MG63 (cell line): ENCODE data around the gene PIBF1. TPM values are rescaled to one million over a fixed set of nuclear protein-coding genes. Genes with fewer than 3 reads are reported as not detected.
A peak's percentile ranks its signal among the peaks of the same experiment; 100 is the strongest.
"Not testable (repeated sequence)": the region's sequence is repeated elsewhere in the genome, so short reads cannot be mapped to it uniquely, and the experiment has no call there.

Source experiments
- DNase-seq: peaks from one replicate; pipeline ENCODE4 v3.0.0-alpha.2; 2020
- H3K27me3 ChIP-seq: fragments of 250-450 bp; sonication (Bioruptor Pico); 2 replicates; pipeline ENCODE4 v1.5.1; 2020; ENCODE audit warnings: mild to moderate bottlenecking, moderate library complexity
- H3K36me3 ChIP-seq: fragments of 250-450 bp; sonication (Bioruptor Pico); 2 replicates; pipeline ENCODE4 v1.5.1; 2020; ENCODE audit warnings: mild to moderate bottlenecking, moderate library complexity
- H3K4me3 ChIP-seq: fragments of 250-450 bp; sonication (Bioruptor Pico); 2 replicates; pipeline ENCODE4 v1.5.1; 2020; ENCODE audit warnings: mild to moderate bottlenecking, moderate library complexity
- H3K9me3 ChIP-seq: fragments of 250-450 bp; sonication (Bioruptor Pico); 2 replicates; pipeline ENCODE4 v1.5.1; 2020; ENCODE audit warnings: mild to moderate bottlenecking, moderate library complexity
- total RNA-seq: library from RNA; depleted of rRNA; stranded (reverse); fragments of >200 nt; shearing (Covaris generic); gene quantifications from 2 replicates; pipeline ENCODE4 v1.2.3, GENCODE V29; 2014; ENCODE audit warnings: low replicate concordance

Gene PIBF1
- total RNA-seq, 1 experiment from 2014 or later, result 8.5 TPM

GRCh38 chr13:72864142-72865011, 82.4 kb downstream of the PIBF1 start:
- H3K27me3 ChIP-seq, result no peaks in the 10 kb centered on the region
- peak; percentile 38 for DNase-seq
- peak overlapping the region; percentile 19 for H3K4me3 ChIP-seq

GRCh38 chr13:72868229-72868628, 86.3 kb downstream of the PIBF1 start:
- H3K36me3 ChIP-seq, result peaks cover 20% of the 10 kb centered on the region
- no peaks in the 10 kb centered on the region for H3K27me3 ChIP-seq
- no peak overlapping the region for H3K4me3 ChIP-seq
- DNase-seq, result no peak
- H3K9me3 ChIP-seq, result peaks cover 10% of the 10 kb centered on the region

More at GRCh38 chr13:72864142-72865011, 82.4 kb downstream of the PIBF1 start:
- Histone ChIP-seq H3K36me3 (peaks cover 17% of the 10 kb centered on the region), H3K9me3 (peaks cover 10% of the 10 kb centered on the region)

- H3K36me3 ChIP-seq, result peaks cover 24% of the 10 kb centered on the region
- DNase-seq, result no peak
- H3K27me3 ChIP-seq, result no peaks in the 10 kb centered on the region
- H3K9me3 ChIP-seq, result no peaks in the 10 kb centered on the region
- no peak overlapping the region for H3K4me3 ChIP-seq
These were observed 93.3 kb downstream of the PIBF1 start for GRCh38 chr13:72875233-72875632.

- no peak overlapping the region for H3K4me3 ChIP-seq
- no peaks in the 10 kb centered on the region for H3K9me3 ChIP-seq
- H3K27me3 ChIP-seq, result no peaks in the 10 kb centered on the region
- no peak for DNase-seq
- H3K36me3 ChIP-seq, result peaks cover 9% of the 10 kb centered on the region
These were observed 102.2 kb downstream of the PIBF1 start for GRCh38 chr13:72884101-72884500.

- Histone ChIP-seq H3K9me3 (no peaks in the 10 kb centered on the region), H3K36me3 (peaks cover 3% of the 10 kb centered on the region; the same call in 1 of the 2 replicates), H3K4me3 (no peak overlapping the region), H3K27me3 (no peaks in the 10 kb centered on the region)
- DNase-seq, result no peak
These were observed 104.5 kb downstream of the PIBF1 start for GRCh38 chr13:72886272-72887067.

- peaks cover 3% of the 10 kb centered on the region; the same call in 1 of the 2 replicates for H3K36me3 ChIP-seq
- no peak for DNase-seq
- H3K4me3 ChIP-seq, result no peak overlapping the region
- H3K27me3 ChIP-seq, result no peaks in the 10 kb centered on the region
- H3K9me3 ChIP-seq, result no peaks in the 10 kb centered on the region
These were observed 107.6 kb downstream of the PIBF1 start for GRCh38 chr13:72889495-72889894.

GRCh38 chr13:72890546-72890945, 108.6 kb downstream of the PIBF1 start:
- peaks cover 3% of the 10 kb centered on the region; the same call in 1 of the 2 replicates for H3K9me3 ChIP-seq
- H3K27me3 ChIP-seq, result no peaks in the 10 kb centered on the region
- no peak for DNase-seq
- H3K4me3 ChIP-seq, result no peak overlapping the region
- H3K36me3 ChIP-seq, result peaks cover 6% of the 10 kb centered on the region

GRCh38 chr13:72891423-72891822, 109.5 kb downstream of the PIBF1 start:
- H3K27me3 ChIP-seq, result no peaks in the 10 kb centered on the region
- H3K36me3 ChIP-seq, result peaks cover 15% of the 10 kb centered on the region
- no peak overlapping the region for H3K4me3 ChIP-seq
- DNase-seq, result no peak
- peaks cover 9% of the 10 kb centered on the region for H3K9me3 ChIP-seq

- DNase-seq, result no peak
- H3K36me3 ChIP-seq, result peaks cover 26% of the 10 kb centered on the region
- H3K4me3 ChIP-seq, result no peak overlapping the region
- H3K9me3 ChIP-seq, result peaks cover 19% of the 10 kb centered on the region
- no peaks in the 10 kb centered on the region for H3K27me3 ChIP-seq
These were observed 114.9 kb downstream of the PIBF1 start for GRCh38 chr13:72896869-72897268.

GRCh38 chr13:72901546-72901945, 119.6 kb downstream of the PIBF1 start:
- Histone ChIP-seq H3K9me3 (peaks cover 10% of the 10 kb centered on the region), H3K36me3 (peaks cover 13% of the 10 kb centered on the region)
- DNase-seq, H3K27me3 ChIP-seq, H3K4me3 ChIP-seq: not testable (repeated sequence)

- no peak for DNase-seq
- H3K9me3 ChIP-seq, result no peaks in the 10 kb centered on the region
- H3K4me3 ChIP-seq, result no peak overlapping the region
- H3K36me3 ChIP-seq, result peaks cover 28% of the 10 kb centered on the region
- H3K27me3 ChIP-seq, result no peaks in the 10 kb centered on the region
These were observed 126.5 kb downstream of the PIBF1 start for GRCh38 chr13:72908416-72908815.

- no peak for DNase-seq
- peaks cover 27% of the 10 kb centered on the region for H3K36me3 ChIP-seq
- H3K4me3 ChIP-seq, result no peak overlapping the region
- no peaks in the 10 kb centered on the region for H3K27me3 ChIP-seq
- H3K9me3 ChIP-seq, result no peaks in the 10 kb centered on the region
These were observed 130.0 kb downstream of the PIBF1 start for GRCh38 chr13:72911981-72912380.

GRCh38 chr13:72920097-72920496, 138.2 kb downstream of the PIBF1 start:
- no peaks in the 10 kb centered on the region for H3K9me3 ChIP-seq
- H3K36me3 ChIP-seq, result peaks cover 5% of the 10 kb centered on the region; the same call in 1 of the 2 replicates
- peak; percentile 42 for DNase-seq
- no peak overlapping the region for H3K4me3 ChIP-seq
- no peaks in the 10 kb centered on the region for H3K27me3 ChIP-seq

GRCh38 chr13:72931311-72931710, 149.4 kb downstream of the PIBF1 start:
- no peaks in the 10 kb centered on the region for H3K27me3 ChIP-seq
- no peak overlapping the region for H3K4me3 ChIP-seq
- peaks cover 3% of the 10 kb centered on the region for H3K36me3 ChIP-seq
- DNase-seq, result no peak
- no peaks in the 10 kb centered on the region for H3K9me3 ChIP-seq

GRCh38 chr13:72932250-72932649, 150.3 kb downstream of the PIBF1 start:
- no peak for DNase-seq
- H3K4me3 ChIP-seq, result no peak overlapping the region
- H3K36me3 ChIP-seq, result peaks cover 3% of the 10 kb centered on the region
- H3K27me3 ChIP-seq, result no peaks in the 10 kb centered on the region
- H3K9me3 ChIP-seq, result no peaks in the 10 kb centered on the region

- peaks cover 11% of the 10 kb centered on the region for H3K36me3 ChIP-seq
- not testable (repeated sequence) for H3K9me3 ChIP-seq, H3K27me3 ChIP-seq, H3K4me3 ChIP-seq, DNase-seq
These were observed 164.3 kb downstream of the PIBF1 start for GRCh38 chr13:72946267-72946666.

- H3K36me3 ChIP-seq, result peaks cover 7% of the 10 kb centered on the region; the same call in 1 of the 2 replicates
- H3K4me3 ChIP-seq, result no peak overlapping the region
- DNase-seq, result no peak
- H3K9me3 ChIP-seq, result no peaks in the 10 kb centered on the region
- no peaks in the 10 kb centered on the region for H3K27me3 ChIP-seq
These were observed 170.7 kb downstream of the PIBF1 start for GRCh38 chr13:72952529-72953141.
